HG03103 (cell line): ENCODE measurements around the gene SHISA3.
A peak's percentile ranks its signal among the peaks of the same experiment; 100 is the strongest.

Source experiments
- ATAC-seq: cut with Tn5 transposase; IDR thresholded peaks from one replicate; pipeline ENCODE4 v1.9.1; 2021; ENCODE audit warnings: low read depth; ENCODE audit not compliant: unreplicated experiment

The SHISA3 gene

DNA sequence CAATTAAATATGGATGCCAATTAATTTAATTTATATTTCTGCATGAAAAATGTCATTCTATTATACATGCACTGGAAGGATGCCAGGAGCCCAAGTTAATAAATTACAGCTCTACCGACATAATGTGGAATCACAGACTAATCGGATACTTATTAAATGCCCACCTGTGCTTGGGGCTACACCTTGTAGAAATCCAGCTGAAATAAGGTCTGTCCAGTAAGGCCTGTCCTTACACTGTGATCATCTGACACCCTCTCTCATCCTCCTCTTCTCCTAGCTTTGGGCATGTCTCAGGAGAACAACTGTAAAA, 6.0 kb upstream of the SHISA3 start:
- ATAC-seq, result no peak

DNA sequence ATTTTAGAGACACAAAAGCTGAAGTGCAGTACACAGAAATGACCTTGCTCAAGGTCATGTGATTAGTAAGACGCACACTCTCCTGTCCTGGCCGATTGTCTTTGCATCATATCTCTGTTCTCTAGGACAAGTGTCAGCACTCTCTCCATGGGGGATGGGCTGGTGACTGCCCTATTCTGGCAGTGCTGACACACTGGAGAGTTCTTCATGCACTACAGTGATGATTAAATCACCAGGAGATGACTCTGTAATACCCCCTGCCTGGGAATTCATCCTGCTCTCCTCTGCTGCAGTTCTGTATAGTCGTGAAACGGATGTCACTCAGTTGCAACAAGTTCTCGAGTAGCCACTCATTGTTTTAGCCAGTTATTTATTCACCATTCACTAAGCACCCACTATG, 5.3 kb upstream of the SHISA3 start:
- ATAC-seq, result no peak

DNA sequence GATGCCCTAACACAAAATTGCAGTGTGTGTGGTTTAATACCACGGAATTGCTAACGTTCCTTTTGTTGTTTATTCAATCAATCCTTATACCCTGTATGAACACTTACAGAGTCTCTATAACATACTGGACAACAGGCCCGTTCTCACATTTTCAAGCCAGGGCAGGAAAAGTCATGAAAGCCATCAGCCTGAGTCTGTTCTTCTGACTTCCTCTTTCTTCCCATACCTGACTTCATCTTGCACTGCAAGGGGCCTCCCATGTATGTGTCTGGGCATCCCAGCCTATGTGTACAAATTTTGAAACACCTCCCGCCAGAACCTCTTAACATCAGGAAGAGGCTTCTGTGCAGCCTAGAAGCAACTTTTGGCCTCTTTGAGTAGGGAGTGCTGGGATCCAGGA, 4.9 kb upstream of the SHISA3 start:
- ATAC-seq, result no peak

DNA sequence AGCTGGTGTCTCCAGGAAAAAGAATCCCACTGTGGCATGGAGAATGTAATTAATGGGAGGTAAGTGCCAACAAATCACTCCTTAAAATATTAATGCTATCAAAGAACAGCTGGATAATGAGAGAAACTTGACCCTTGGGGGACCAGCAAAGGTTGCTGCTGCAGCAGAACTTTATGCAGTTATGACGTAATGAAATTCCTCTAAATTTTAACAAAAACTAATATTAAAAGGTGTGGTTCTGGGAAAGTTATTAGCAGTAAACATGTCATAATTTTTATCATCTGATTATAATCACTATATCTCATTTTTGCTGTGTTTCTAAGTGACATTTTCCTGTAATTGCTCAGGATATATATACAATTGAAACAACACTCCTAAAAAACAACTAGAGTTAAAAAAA, 1.7 kb upstream of the SHISA3 start:
- ATAC-seq, result no peak

DNA sequence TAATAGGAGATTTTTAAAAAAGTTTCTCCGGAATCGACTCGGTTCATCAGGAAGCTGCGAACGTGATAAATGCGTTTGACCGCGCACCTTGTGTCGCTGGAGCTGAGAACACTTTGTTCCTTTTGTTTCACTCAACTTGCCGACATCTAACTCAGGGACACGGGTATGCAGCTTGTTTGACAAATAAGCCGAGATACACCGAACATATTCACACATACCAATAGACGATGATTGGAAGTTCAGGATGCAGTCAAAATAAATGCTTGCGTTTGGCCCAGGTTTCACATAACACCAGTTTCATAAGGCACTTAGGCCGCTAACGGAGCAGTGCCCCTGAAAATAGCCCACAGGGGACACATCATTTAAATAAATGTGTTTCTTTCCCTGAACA, 932 bp upstream of the SHISA3 start:
- no peak for ATAC-seq

DNA sequence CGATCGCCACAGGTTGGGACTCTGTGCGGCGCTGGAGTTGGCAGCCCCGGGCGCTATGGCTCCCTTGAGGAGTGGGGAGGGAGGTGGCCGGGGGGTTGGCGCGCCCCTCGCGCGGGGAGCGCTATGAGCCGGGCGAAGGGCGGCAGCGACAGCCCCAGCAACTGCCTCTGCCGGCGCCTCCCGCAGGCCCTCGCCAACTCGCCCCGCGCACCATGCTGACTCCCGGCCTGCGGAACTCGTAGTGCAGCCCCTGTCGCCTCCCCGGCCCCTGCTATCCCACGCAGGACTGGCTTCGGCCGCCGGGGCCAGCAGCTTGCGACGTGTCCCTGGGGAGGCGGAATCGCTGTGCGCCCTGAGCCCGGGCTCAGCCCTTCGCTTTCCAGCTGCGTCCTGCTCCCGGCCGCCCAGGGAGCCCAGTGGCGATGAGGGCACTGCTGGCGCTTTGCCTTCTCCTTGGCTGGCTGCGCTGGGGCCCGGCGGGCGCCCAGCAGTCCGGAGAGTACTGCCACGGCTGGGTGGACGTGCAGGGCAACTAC, 415 bp downstream of the SHISA3 start:
- peak; percentile 28 for ATAC-seq

DNA sequence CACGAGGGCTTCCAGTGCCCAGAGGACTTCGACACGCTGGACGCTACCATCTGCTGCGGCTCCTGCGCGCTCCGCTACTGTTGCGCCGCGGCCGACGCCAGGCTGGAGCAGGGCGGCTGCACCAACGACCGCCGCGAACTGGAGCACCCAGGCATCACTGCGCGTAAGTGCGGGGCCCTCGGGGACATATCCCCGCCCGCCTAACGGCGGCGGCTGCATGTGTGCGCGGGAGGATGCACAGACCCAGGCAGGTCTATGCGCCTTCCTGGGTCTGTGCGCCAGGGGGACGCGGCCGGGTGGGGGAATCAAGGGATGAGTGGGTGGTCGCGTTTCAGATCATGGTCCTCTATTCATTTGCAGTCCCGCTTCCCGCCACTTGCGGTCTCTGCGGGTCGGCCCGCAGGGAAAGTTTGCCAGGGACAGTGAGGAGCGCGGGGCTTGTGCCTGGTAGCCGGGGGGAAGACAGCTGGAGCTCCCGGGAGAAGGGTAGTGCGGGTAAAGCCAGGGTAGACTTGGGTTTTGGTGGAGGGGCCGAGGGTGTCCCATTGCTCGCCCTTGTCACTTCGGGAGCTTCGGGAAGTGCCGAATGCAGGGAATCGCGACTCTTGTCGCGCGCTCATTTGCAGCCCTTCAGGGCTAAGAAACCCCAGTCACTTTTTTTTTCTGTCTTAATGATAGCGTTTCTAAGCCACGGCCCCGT, 1.0 kb downstream of the SHISA3 start:
- peak; percentile 39 for ATAC-seq

DNA sequence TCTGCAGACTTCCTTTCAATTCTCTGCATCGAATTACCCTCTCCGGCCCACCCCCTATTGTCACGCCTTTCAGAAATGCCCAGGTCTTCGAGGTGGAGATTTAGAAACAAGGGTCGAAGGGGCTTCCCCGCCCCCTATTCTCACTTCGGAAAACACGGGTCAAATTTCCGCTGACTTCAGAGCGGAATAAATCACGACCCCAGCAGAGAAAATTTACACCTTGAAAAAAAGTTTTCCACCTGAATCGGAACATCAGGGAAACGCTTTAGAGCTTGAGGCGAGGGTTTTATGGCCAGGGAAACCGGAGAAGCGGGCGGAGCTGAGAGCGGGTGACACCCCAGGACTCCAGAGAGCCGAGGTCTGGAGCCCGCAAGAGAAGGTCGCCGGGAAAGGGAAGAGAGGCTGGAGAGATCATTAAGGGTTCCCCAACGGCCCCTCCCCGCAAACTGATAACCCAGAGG, 1.6 kb downstream of the SHISA3 start:
- ATAC-seq, result no peak

DNA sequence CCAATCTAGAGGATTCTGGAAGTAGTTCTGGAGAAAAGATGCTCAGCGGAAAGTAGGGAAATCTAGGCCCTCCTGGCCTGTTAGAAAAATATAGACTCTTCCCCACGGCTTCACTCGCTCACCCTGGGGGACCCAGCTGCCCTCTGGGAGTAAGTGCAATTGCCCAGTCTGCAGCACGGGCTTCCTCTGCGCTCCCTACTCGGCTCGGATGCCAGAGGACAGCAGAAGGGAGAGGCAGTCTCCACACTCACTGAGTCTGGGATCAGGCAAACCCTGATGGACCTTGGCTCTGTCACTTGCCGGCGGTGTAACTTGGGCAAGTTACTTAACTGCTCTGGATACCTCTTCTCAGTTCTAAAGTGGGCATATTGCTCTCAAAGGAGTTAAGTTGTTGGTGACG, 2.1 kb downstream of the SHISA3 start:
- no peak for ATAC-seq

DNA sequence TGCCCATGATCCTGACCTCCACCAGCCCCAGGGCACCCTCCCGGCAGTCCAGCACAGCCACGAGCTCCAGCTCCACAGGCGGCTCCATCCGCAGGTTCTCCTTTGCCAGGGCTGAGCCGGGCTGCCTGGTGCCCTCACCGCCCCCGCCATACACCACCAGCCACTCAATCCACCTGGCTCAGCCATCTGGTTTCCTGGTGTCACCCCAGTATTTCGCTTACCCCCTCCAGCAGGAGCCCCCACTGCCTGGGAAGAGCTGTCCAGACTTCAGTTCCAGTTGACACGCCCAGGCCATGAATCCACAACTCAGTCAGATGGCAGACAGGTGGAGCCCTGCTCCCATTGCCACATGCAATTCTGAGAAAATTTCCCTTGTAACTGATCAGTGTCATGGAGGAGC, 3.9 kb downstream of the SHISA3 start:
- ATAC-seq, result no peak

DNA sequence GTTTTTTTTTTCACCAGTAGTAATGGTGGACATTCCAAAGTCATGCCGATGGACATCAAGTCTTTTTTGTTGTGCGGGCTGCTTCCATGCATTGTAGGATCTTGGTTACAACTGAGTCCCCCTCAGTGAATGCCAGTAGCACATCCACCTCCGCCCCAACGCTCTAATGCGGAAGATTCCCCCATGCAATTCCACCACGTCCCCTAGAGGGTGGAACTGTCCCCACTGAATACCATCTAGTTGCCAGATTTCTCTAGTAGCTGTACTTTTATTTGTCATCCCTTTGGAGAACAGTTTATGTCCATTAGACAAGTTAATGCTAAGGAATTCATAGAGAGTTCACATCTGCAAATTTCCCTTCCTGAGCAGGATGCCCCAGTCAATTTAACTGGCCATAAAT, 6.7 kb downstream of the SHISA3 start:
- no peak for ATAC-seq

DNA sequence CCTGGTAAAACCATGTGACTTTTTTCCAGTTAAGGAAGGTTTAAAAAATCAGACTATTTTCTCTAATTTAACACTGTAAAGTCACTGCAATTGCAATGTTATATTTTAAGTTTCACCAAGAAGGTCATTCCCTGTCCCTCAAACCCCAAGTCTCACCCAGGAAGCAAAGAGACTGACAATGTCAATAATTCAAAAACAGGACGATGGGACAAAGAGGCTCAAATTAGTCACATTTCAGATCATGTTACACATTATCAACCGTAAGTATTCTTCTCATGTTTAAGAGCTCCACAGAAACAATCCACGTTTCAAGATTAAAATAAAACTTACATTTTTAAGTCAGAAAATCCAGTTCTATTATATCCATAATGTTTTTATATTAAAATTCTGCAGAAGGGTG, 13.2 kb downstream of the SHISA3 start:
- ATAC-seq, result no peak

DNA sequence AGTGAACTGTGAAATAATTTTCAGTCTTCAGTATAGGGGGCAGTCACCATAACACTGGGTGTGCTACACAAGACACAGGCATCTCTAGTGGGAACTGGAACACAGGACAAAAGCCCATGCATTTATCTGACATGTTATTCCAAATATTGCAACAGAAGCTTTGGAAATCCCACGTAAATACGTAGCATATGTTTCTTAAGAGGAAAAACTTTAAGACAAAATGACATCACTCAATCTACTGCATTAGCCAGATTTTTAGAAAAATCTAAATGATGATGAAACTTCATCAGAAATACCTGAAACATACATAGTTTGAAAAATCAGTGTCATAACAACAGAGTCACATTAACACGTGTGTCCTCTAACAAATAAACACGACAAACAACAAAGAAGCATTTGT, 14.5 kb downstream of the SHISA3 start:
- no peak for ATAC-seq

DNA sequence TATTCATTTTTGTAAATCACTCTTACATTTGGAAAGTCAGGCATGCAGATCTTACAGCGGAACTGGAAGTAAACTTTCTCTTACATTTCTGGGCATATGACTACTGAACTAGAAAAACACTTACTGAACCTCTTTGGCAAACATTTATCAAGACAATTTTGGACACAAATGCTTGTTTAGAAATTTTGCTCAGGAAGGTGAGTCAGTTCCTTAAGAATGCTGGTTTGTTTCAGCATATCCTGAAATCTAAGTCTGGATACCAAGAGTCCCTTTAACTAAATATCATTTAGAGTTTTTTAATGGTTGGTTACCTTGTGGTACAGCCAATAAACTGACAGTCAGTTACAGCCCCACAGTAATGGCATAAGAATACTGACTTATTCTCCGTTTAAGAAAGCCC, 15.0 kb downstream of the SHISA3 start:
- no peak for ATAC-seq

DNA sequence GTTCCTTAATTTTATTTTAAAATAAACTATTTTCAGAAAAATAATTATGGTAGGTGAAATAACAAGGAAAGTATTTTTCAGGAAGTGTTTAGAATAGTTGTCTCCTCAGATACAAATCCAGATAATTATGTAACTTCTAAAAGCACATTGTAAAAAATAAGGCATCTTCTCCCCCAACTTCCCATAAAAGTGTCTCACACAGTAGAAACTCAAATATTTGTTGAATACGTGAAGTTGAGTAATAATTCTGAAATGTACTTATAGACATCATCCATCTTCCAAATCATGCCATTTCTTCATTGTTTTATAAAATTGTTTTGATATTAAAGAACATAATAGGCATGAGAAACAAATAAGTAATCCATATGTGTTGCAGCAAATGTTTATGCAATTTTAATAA, 18.0 kb downstream of the SHISA3 start:
- no peak for ATAC-seq

DNA sequence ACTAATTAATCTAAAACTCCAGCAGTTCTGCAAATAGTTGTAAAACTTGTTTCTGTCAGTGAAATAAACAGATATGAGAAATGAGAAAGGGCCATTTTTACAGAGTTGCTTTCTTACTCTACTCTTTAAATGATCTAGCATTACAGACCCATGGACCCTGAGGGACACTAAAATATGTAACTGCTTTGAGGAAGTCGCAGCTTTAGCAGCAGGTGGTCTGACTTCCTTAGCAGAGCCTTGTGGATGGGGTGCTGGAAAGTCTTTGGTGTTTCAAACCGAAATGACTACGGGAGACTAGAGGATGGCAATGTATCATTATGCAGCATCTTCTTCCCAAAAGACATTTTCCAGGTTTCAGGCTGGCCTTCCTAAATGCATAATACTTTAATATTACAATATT, 18.7 kb downstream of the SHISA3 start:
- ATAC-seq, result no peak

DNA sequence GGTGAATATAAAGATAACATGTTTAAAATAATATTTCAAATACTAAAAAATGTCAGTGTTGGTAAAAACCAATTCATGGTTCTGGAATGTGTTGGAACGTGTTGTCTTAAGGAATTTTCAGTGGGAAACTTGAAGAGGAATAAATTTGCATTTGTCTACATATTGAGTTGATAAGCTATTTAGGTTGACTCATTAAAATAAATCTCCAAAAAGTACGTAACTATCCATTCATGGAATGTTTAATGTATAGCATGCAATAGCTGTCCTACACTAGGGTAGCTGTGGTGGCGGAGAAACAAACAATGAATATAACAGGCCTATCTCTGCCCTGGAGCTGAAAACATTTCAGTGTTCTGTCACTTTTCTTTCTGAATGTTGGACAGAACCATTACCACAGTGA, 20.3 kb downstream of the SHISA3 start:
- no peak for ATAC-seq

DNA sequence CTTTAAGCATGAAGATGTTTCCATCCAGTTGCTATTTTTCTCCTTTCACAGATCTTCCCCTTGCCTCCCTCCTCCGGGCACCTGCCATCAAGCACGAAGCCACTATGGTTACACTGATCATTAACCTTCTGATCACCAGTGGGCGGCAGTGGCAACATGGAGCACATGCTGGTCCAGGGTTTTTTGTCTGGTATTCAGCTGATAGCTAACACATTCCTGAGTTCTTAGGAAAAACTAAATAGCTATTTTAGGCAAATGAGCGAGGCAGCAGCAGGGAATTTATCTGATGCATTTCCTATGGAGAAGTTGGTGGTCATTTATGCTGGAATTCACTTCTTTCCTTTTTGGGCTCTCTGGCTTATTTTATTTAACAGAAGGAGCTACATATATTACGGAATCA, 22.9 kb downstream of the SHISA3 start:
- no peak for ATAC-seq

DNA sequence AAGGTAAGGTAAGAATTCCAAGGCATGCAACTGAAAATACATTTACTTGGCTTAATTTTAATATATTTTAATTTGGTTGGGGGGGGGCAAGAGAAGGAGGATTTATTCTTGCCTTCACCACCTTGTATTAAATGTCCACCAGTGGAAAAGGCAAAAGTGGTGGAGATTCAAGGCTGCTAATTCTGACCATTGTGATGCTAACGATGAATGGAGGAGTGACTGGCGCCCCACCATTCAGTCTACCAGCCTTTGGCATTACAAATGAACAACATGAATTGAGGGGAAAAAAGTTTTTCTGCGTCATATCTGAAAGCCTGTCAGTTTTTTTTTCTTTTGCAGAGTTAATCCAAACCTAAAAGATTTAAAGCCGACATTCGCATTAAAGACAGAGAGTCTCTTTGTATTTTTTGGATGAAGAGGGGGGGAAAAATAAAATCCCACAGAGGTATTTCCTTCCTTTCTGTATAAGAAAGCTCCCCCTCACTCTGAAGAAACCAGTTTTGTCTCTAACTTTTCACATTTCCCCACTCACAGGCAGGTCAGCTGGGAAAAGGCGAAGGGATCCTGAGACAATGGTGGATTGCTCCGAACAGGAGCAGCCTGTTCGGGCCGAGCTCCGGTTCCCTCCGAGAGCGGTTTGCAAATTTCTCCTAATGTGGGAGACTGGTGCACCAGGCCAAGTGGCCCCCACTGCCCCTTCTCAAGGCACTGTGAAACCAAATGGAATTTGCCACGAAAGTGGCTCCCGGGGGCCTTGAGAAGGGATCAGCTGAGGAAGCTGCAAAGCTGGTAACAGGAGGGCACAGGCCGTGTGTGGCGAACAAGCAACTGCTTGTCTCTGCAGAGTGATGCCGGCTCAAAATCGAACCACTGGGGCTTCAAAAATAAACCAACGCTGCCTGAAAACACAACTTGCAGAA, 28.1 kb downstream of the SHISA3 start:
- ATAC-seq, result no peak

DNA sequence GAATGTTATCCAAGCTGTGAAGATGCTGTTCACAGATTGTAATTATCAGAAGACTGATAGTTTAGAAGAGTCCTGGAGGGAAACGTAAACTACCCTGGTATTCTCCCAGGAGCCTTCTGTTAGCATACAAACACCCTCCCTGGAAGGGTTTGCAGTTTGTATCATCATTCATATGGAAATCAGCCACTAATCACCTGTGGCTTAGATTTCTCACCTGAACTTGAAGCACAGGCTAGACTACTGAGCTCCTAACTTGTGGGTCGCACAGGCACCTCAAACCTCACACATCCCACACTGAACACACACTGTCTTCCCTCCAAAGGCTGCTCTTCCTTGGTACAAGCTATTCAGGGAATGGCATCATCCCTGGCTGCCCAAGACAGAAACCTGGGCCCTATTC, 30.7 kb downstream of the SHISA3 start:
- no peak for ATAC-seq

DNA sequence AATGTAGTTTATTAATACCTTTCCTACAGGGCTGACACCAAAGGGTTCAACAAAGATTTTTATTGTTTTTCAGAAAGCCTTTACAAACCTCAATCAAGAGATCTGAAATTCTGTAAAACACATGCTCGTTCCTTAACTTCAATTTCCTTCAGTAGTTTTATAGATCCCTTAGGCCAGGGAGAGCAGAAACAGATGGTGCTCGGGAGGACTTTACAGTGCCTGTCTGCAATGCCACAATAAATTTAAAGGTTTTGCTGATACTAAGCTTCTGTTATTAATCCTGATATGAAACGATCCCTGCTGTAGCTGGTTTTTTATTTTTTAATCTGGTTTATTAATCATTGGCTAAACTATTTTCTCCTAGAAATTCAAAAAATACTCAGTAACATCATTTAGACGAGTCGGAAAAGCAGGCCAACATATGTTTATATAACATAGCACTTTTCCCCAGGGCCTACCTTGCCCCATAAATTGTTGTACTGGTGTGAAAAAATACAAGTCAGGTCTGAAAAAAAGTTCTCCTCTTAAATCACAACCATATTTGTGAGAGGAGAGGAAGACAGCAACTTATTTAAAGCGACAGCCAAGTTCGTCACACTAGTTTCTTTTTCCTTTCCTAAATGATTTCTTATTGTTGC, 39.8 kb downstream of the SHISA3 start:
- no peak for ATAC-seq
